Erythroblast (primary cell): ENCODE data around the gene BCAN.

Experiments
- GATA1 ChIP-seq: IDR thresholded peaks from 2 replicates; pipeline ENCODE4 v1.6.1; 2011; ENCODE audit warnings: low read depth, mild to moderate bottlenecking, control low read depth, low read length, moderate library complexity
- POLR2A ChIP-seq: IDR thresholded peaks from 2 replicates; pipeline ENCODE4 v1.6.1; 2011; ENCODE audit warnings: mild to moderate bottlenecking, low read length

- no peak for TF ChIP-seq POLR2A
- TF ChIP-seq GATA1 = no peak
Observed at GRCh38 chr1:156648951-156649350, 7.0 kb downstream of the BCAN start.
